ENCODE results near the gene ARHGAP23. TPM values are rescaled to one million over a fixed set of nuclear protein-coding genes. Genes with fewer than 3 reads are reported as not detected.
"Not testable (repeated sequence)": the region's sequence is repeated elsewhere in the genome, so short reads cannot be mapped to it uniquely, and the experiment has no call there.

Gene ARHGAP23
- total RNA-seq, 1 experiment from 2014 or later, result 129 TPM

DNA sequence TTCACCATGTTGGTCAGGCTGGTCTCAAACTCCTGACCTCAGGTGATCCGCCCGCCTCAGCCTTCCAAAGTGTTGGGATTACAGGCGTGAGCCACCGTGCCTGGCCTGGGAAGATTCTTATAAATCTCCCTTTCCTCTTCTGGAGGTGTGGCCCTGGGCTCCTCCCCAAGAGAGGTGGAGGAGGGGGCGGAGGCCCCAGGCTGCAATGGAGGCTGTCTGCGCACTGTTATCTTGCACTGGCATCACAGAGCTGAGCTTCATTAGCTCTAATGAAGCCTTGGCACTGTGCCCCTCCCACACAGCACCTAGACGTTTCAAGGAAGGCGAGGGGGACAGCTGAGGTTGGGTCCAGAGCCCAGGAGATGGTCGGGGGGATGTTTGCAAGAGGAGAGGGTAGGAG, 7.5 kb downstream of the ARHGAP23 start:
- Histone ChIP-seq H3K9me3 (ENCODE audit: insufficient read depth, low read depth) (no peaks in the 10 kb centered on the region), H3K4me1 (replicated peaks; ENCODE audit: insufficient read depth) (no peaks in the 10 kb centered on the region), H3K4me3 (no peak overlapping the region), H4K20me1 (ENCODE audit: insufficient read depth) (0 out of 2 replicates have a peak, but pooled peaks cover 3% of the 10 kb centered on the region), H3K27me3 (ENCODE audit: insufficient read depth, low read depth) (no peaks in the 10 kb centered on the region), H3K79me2 (ENCODE audit: low read depth) (no peaks in the 10 kb centered on the region), H3F3A (ENCODE audit: insufficient read depth, low read depth) (no peaks in the 10 kb centered on the region), H3K36me3 (ENCODE audit: low read depth) (no peaks in the 10 kb centered on the region), H3K9me2 (ENCODE audit: insufficient read depth) (no peaks in the 10 kb centered on the region), H3K27ac (no peak overlapping the region), H2AFZ (no peak overlapping the region), H3K4me2 (no peak overlapping the region)
- no peak for DNase-seq
- TF ChIP-seq EZH2 (IDR thresholded peaks at IDR 0.05; ENCODE audit: low read depth) (no peak), CTCF (conservative IDR thresholded peaks at IDR 0.05) (no peak)
- POLR2A ChIA-PET (ENCODE audit: unreplicated experiment), result interaction anchor here (0.7 kb wide), 1 partner anchor 16 kb away, joined by 4 read pairs; no protein-coding TSS in a partner anchor
- BruUV-seq (replicated peaks), result no TSS peak
- intact Hi-C loops (cut with micrococcal nuclease; ENCODE audit: unreplicated experiment), result no loop called here
- CTCF ChIA-PET, result no interaction called here

DNA sequence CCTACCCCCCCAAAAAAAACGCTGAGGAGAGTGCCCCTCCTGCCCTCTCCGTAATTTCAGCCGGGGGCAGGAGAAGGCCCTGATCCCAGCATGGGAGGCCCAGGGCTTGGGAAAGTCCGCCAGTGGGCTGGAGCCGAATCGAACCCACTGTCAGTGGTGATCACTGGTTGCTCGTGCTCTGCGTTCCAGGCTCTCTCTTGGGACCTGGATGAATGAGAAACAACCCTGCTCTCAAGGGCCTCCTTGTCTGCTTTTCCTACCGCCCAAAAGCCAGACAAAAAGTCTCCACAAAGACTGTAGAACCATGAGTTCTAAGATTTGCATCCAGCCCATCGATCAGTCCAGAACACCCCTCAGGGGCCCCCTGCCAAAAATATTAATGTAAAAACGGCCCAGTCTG, 8.1 kb downstream of the ARHGAP23 start:
- no TSS peak for BruUV-seq (replicated peaks)
- no peak for DNase-seq
- H3F3A ChIP-seq (ENCODE audit: insufficient read depth, low read depth), result no peaks in the 10 kb centered on the region
- H3K9me2 ChIP-seq (ENCODE audit: insufficient read depth), result no peaks in the 10 kb centered on the region
- no peaks in the 10 kb centered on the region for H4K20me1 ChIP-seq (ENCODE audit: insufficient read depth)
- no peaks in the 10 kb centered on the region for H3K36me3 ChIP-seq (ENCODE audit: low read depth)
- CTCF ChIA-PET, result no interaction called here
- no peaks in the 10 kb centered on the region for H3K27me3 ChIP-seq (ENCODE audit: insufficient read depth, low read depth)
- H3K4me2 ChIP-seq, result no peak overlapping the region
- H3K4me1 ChIP-seq (replicated peaks; ENCODE audit: insufficient read depth), result no peaks in the 10 kb centered on the region
- POLR2A ChIA-PET (ENCODE audit: unreplicated experiment), result interaction anchor here (0.7 kb wide), 2 partner anchors 15 to 340 kb away, joined by 4 to 6 read pairs; no protein-coding TSS in a partner anchor
- no peaks in the 10 kb centered on the region for H3K9me3 ChIP-seq (ENCODE audit: insufficient read depth, low read depth)
- H3K79me2 ChIP-seq (ENCODE audit: low read depth), result no peaks in the 10 kb centered on the region
- H3K27ac ChIP-seq, result no peak overlapping the region
- H2AFZ ChIP-seq, result no peak overlapping the region
- no peak overlapping the region for H3K4me3 ChIP-seq
- intact Hi-C loops (cut with micrococcal nuclease; ENCODE audit: unreplicated experiment), result no loop called here
- TF ChIP-seq CTCF (conservative IDR thresholded peaks at IDR 0.05), result no peak
- TF ChIP-seq EZH2 (IDR thresholded peaks at IDR 0.05; ENCODE audit: low read depth), result no peak

GRCh38 chr17:38437313-38437712, 9.0 kb downstream of the ARHGAP23 start:
- H3K27ac ChIP-seq; H3K4me3 ChIP-seq; H3K79me2 ChIP-seq (ENCODE audit: low read depth); DNase-seq; intact Hi-C loops (cut with micrococcal nuclease; ENCODE audit: unreplicated experiment); H3K27me3 ChIP-seq (ENCODE audit: insufficient read depth, low read depth); H3K9me2 ChIP-seq (ENCODE audit: insufficient read depth); H3K36me3 ChIP-seq (ENCODE audit: low read depth); BruUV-seq (replicated peaks); H3K4me2 ChIP-seq; H3K9me3 ChIP-seq (ENCODE audit: insufficient read depth, low read depth); H2AFZ ChIP-seq; H3F3A ChIP-seq (ENCODE audit: insufficient read depth, low read depth); H4K20me1 ChIP-seq (ENCODE audit: insufficient read depth); H3K4me1 ChIP-seq (replicated peaks; ENCODE audit: insufficient read depth): not testable (repeated sequence)
- ChIA-PET CTCF (interaction anchor here (0.7 kb wide), 1 partner anchor 19 kb away, joined by 14 read pairs; no protein-coding TSS in a partner anchor), POLR2A (ENCODE audit: unreplicated experiment) (interaction anchor here (0.7 kb wide), 1 partner anchor 339 kb away, joined by 6 read pairs; no protein-coding TSS in a partner anchor)

DNA sequence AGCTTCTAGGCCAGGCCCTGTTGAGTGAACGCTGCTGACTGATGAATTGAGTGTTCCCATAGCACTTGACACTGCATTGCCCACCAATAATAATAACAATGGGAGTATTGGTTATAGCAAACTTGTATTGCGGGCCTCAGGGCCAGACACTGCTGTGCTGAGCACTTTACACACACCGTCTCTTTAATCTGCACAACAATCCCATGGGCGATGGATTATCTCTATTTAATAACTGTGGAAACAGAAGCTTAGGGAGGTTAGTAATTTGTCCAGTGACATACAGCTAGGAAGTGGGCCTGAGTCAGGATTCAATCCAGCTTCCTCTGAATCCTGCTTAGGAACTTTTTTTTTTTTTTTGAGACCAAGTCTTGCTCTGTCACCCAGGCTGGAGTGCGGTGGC, 11.2 kb downstream of the ARHGAP23 start:
- H3K9me2 ChIP-seq (ENCODE audit: insufficient read depth), result no peaks in the 10 kb centered on the region
- ChIA-PET CTCF (interaction anchor here (0.6 kb wide), 1 partner anchor 150 kb away, joined by 3 read pairs; no protein-coding TSS in a partner anchor), POLR2A (ENCODE audit: unreplicated experiment) (no interaction called here)
- DNase-seq, result no peak
- no peak overlapping the region for H2AFZ ChIP-seq
- H4K20me1 ChIP-seq (ENCODE audit: insufficient read depth), result peaks cover 6% of the 10 kb centered on the region; the same call in 1 of the 2 replicates
- H3K9me3 ChIP-seq (ENCODE audit: insufficient read depth, low read depth), result no peaks in the 10 kb centered on the region
- intact Hi-C loops (cut with micrococcal nuclease; ENCODE audit: unreplicated experiment), result no loop called here
- no peak for TF ChIP-seq CTCF (conservative IDR thresholded peaks at IDR 0.05)
- TF ChIP-seq EZH2 (IDR thresholded peaks at IDR 0.05; ENCODE audit: low read depth), result no peak
- BruUV-seq (replicated peaks), result no TSS peak
- no peaks in the 10 kb centered on the region for H3K36me3 ChIP-seq (ENCODE audit: low read depth)
- peaks cover 9% of the 10 kb centered on the region; the same call in 1 of the 2 replicates for H3F3A ChIP-seq (ENCODE audit: insufficient read depth, low read depth)
- H3K27ac ChIP-seq, result no peak overlapping the region
- H3K4me3 ChIP-seq, result no peak overlapping the region
- no peaks in the 10 kb centered on the region for H3K79me2 ChIP-seq (ENCODE audit: low read depth)
- H3K4me2 ChIP-seq, result no peak overlapping the region
- H3K27me3 ChIP-seq (ENCODE audit: insufficient read depth, low read depth), result no peaks in the 10 kb centered on the region
- H3K4me1 ChIP-seq (replicated peaks; ENCODE audit: insufficient read depth), result peaks cover 23% of the 10 kb centered on the region
